ENCODE data around the gene CACNA1C. TPM values are rescaled to one million over a fixed set of nuclear protein-coding genes. Genes with fewer than 3 reads are reported as not detected.

CACNA1C gene
- total RNA-seq, 1 donor from 2014 or later: 1.3 TPM

GRCh38 chr12:2372178-2372577, 319.4 kb downstream of the CACNA1C start:
- no peak for TF ChIP-seq CTCF (IDR thresholded peaks at IDR 0.05; ENCODE audit: insufficient read depth, low read length, poor library complexity, severe bottlenecking)
- no peak for DNase-seq (ENCODE audit: low read depth)
- no peak overlapping the region for H3K4me3 ChIP-seq (ENCODE audit: low read depth, low read length)
- H3K27me3 ChIP-seq (ENCODE audit: control insufficient read depth, insufficient read depth, low read length): no peaks in the 10 kb centered on the region
- H3K36me3 ChIP-seq (ENCODE audit: control insufficient read depth, insufficient read depth, low read length): no peaks in the 10 kb centered on the region

GRCh38 chr12:2372735-2373134, 319.9 kb downstream of the CACNA1C start:
- TF ChIP-seq CTCF (IDR thresholded peaks at IDR 0.05; ENCODE audit: insufficient read depth, low read length, poor library complexity, severe bottlenecking): no peak
- H3K36me3 ChIP-seq (ENCODE audit: control insufficient read depth, insufficient read depth, low read length): no peaks in the 10 kb centered on the region
- no peak overlapping the region for H3K4me3 ChIP-seq (ENCODE audit: low read depth, low read length)
- no peak for DNase-seq (ENCODE audit: low read depth)
- H3K27me3 ChIP-seq (ENCODE audit: control insufficient read depth, insufficient read depth, low read length): no peaks in the 10 kb centered on the region

DNA sequence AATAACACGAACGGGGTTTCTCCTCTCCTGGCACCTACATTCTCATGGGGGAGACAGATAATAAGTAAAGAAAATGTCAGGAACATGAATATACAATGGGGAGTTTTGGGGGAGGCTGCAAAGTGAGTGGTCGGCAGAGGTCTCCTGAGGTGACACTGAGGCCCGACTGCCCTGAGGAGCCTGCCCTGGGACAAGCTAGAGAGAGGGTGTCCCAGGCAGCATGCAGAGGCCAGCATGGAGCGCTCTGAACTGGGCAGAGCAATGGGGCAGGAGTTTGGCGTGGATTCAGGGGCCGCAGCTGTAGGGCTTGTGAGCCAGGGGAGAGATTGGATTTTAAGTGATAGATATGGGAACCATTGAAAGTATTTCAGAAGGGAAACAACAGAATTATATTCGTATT, 320.5 kb downstream of the CACNA1C start:
- no peak for DNase-seq (ENCODE audit: low read depth)
- no peak for TF ChIP-seq CTCF (IDR thresholded peaks at IDR 0.05; ENCODE audit: insufficient read depth, low read length, poor library complexity, severe bottlenecking)
- H3K27me3 ChIP-seq (ENCODE audit: control insufficient read depth, insufficient read depth, low read length): no peaks in the 10 kb centered on the region
- no peaks in the 10 kb centered on the region for H3K36me3 ChIP-seq (ENCODE audit: control insufficient read depth, insufficient read depth, low read length)
- no peak overlapping the region for H3K4me3 ChIP-seq (ENCODE audit: low read depth, low read length)

GRCh38 chr12:2374092-2374906, 321.5 kb downstream of the CACNA1C start:
- no peak overlapping the region for H3K4me3 ChIP-seq (ENCODE audit: low read depth, low read length)
- no peaks in the 10 kb centered on the region for H3K36me3 ChIP-seq (ENCODE audit: control insufficient read depth, insufficient read depth, low read length)
- no peak for TF ChIP-seq CTCF (IDR thresholded peaks at IDR 0.05; ENCODE audit: insufficient read depth, low read length, poor library complexity, severe bottlenecking)
- no peaks in the 10 kb centered on the region for H3K27me3 ChIP-seq (ENCODE audit: control insufficient read depth, insufficient read depth, low read length)
- no peak for DNase-seq (ENCODE audit: low read depth)

- Histone ChIP-seq H3K36me3 (ENCODE audit: control insufficient read depth, insufficient read depth, low read length) (no peaks in the 10 kb centered on the region), H3K4me3 (ENCODE audit: low read depth, low read length) (no peak overlapping the region), H3K27me3 (ENCODE audit: control insufficient read depth, insufficient read depth, low read length) (no peaks in the 10 kb centered on the region)
- DNase-seq (ENCODE audit: low read depth): no peak
- TF ChIP-seq CTCF (IDR thresholded peaks at IDR 0.05; ENCODE audit: insufficient read depth, low read length, poor library complexity, severe bottlenecking): no peak
Observed at GRCh38 chr12:2375871-2376270, 323.1 kb downstream of the CACNA1C start.

Data from kidney epithelial cell (primary cell).